ENCODE results near the gene CFAP100.

- TF ChIP-seq, protein P1, sequence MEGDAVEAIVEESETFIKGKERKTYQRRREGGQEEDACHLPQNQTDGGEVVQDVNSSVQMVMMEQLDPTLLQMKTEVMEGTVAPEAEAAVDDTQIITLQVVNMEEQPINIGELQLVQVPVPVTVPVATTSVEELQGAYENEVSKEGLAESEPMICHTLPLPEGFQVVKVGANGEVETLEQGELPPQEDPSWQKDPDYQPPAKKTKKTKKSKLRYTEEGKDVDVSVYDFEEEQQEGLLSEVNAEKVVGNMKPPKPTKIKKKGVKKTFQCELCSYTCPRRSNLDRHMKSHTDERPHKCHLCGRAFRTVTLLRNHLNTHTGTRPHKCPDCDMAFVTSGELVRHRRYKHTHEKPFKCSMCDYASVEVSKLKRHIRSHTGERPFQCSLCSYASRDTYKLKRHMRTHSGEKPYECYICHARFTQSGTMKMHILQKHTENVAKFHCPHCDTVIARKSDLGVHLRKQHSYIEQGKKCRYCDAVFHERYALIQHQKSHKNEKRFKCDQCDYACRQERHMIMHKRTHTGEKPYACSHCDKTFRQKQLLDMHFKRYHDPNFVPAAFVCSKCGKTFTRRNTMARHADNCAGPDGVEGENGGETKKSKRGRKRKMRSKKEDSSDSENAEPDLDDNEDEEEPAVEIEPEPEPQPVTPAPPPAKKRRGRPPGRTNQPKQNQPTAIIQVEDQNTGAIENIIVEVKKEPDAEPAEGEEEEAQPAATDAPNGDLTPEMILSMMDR (IDR thresholded peaks at IDR 0.05): no peak
- no peak for TF ChIP-seq POLR2A (IDR thresholded peaks at IDR 0.05)
Measured at GRCh38 chr3:126467611-126467955, 72.9 kb downstream of the CFAP100 start.

Measured in testis (tissue), 2 donors.